ENCODE data around the gene FOXE3.

Gene FOXE3

DNA sequence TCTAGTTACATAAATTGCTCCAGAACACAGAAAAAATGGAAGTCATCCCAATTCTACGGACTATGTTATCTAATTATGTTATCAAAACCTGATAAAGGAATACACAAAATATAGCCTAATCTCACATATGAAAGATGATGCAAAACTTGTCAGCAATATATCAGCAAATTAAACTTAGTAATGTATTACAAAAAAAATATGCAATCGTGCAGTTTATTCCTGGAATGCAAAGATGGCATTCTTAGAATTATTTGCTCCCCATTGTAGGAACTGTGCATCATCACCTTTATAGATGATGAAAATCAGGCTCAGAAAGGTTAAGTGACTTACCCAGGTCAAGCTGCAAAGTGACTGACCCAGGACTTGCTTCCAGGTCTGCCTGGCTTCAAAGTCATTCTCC is 7.8 kb downstream of the FOXE3 start:
- no peak overlapping the region for H3K4me3 ChIP-seq (ENCODE audit: low read depth, low read length)
- DNase-seq (ENCODE audit: low read depth): no peak
- TF ChIP-seq, protein P1, sequence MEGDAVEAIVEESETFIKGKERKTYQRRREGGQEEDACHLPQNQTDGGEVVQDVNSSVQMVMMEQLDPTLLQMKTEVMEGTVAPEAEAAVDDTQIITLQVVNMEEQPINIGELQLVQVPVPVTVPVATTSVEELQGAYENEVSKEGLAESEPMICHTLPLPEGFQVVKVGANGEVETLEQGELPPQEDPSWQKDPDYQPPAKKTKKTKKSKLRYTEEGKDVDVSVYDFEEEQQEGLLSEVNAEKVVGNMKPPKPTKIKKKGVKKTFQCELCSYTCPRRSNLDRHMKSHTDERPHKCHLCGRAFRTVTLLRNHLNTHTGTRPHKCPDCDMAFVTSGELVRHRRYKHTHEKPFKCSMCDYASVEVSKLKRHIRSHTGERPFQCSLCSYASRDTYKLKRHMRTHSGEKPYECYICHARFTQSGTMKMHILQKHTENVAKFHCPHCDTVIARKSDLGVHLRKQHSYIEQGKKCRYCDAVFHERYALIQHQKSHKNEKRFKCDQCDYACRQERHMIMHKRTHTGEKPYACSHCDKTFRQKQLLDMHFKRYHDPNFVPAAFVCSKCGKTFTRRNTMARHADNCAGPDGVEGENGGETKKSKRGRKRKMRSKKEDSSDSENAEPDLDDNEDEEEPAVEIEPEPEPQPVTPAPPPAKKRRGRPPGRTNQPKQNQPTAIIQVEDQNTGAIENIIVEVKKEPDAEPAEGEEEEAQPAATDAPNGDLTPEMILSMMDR (conservative IDR thresholded peaks at IDR 0.05; ENCODE audit: low read depth, low read length): no peak

DNA sequence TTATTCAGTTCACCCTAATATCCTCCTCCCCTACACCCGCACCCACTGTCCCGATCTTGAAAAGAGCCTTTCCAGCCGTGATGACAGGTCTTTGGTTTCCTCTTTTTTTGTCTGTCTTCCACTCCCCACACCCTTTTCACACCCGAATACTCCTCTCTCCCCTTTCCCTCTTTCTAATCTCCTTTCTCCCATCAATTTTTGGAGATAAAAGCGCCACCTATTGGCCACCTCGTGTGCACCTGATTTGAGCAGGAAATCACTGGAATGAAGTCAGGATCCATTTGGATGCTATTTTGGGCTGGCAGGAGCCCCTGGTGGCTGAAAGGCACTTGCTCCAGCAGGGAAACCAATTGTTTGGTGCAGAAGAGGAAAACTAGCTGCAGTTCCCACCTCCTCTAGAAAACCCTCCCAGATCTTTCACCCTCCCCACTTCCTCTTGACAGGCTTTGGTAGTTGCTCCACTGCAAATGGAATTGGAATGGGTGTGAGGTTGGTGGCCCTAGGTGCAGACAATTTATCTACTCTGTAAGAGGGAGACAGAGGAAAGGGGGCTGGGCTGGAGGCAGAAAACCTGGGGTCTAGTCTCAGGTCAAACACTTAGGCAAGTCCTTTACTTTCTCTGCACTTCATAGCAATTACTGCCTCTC is 8.4 kb downstream of the FOXE3 start:
- TF ChIP-seq, protein P1 (conservative IDR thresholded peaks at IDR 0.05; ENCODE audit: low read depth, low read length): peak; percentile 79
- H3K4me3 ChIP-seq (ENCODE audit: low read depth, low read length): no peak overlapping the region
- DNase-seq (ENCODE audit: low read depth): peak; percentile 60

DNA sequence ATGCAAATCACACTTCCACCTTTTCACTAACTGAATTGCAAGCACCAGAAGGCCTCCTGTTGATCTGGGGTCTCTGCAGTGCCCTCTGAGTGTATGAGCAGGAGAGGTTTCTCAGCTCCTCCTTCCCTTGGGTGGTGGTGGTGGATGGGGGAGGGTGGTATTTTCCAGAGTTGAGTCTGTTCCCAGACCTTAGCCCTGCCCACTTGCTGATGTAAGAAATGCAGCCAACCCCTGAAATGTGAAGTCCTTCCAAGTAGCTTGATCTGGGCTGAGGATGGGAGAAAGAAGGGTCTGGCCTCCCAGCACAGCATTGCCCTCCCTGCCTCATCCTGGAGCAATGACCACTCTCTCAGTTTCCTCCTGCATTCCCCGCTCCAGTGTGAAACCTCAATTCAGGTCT is 15.4 kb downstream of the FOXE3 start:
- DNase-seq (ENCODE audit: low read depth): peak; percentile 96
- H3K4me3 ChIP-seq (ENCODE audit: low read depth, low read length): no peak overlapping the region
- TF ChIP-seq, protein P1 (conservative IDR thresholded peaks at IDR 0.05; ENCODE audit: low read depth, low read length): peak; percentile 6

DNA sequence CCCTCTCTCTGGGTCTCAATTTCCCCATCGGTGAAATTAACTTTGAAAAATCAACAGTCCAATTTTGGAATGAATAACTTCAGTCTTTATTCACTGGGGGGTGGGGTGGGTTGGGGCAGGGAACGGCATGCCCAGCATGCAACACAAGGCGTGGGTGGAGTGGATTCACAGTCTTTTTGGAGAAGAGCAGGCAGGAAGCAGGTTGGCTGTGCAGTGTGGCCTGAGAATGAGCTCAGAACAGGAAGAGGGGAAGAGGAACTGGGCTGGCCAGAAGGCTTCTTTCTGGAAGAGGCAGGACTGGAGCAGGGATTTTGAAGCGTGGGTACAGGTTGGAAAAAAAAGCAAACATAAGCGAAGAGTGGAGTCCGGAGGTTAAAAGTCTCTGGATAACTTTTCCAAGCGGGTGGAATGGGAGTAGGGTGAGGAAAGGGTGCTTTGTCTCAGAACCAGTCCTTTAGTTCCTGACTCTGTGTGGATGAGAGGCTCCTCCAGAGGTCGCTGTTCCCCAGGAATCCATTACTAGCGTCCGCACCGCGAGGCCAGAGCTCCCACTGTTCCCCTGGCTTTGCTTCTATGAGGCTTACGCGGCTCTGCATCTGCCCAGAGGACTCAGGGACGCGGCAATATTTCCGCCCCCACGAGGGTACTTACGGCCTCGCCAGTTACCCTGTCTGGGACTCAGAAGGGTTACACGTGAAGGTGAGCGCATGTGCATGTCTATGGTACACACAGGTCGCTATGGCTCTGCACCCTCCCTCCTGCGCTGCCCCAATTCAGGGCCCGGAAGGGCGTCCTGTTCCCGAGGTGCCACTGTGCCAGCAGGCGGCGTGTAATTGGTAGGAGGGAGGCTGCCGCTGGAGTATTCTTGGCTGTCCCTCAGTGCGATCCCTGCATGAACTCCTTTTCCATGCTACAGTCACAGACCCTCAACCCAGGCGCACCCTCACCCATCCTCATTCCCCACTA is 16.3 kb downstream of the FOXE3 start:
- TF ChIP-seq, protein P1 (conservative IDR thresholded peaks at IDR 0.05; ENCODE audit: low read depth, low read length): peak; percentile 91
- peak overlapping the region; percentile 54 for H3K4me3 ChIP-seq (ENCODE audit: low read depth, low read length)
- peak; percentile 94 for DNase-seq (ENCODE audit: low read depth)

DNA sequence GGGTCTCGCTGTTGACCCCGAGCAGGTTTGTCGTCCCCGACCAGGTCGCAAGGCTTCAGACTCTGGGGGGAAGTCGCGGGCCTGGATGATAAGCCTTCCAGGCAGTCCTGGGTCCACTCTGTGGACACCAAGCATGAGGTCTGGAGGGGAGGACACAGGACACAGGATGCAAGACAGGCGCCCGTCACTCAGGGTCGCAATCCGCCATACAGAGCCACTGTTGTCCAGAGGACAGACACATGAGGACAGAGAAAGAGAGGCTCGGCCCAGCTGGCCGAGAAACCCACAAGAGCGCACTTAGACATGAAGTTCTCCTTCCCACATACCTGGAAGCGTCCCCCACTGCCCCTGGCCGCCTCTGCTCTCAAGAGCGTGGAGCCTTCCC is 16.9 kb downstream of the FOXE3 start:
- TF ChIP-seq, protein P1 (conservative IDR thresholded peaks at IDR 0.05; ENCODE audit: low read depth, low read length): no peak
- DNase-seq (ENCODE audit: low read depth): no peak
- peak overlapping the region; percentile 54 for H3K4me3 ChIP-seq (ENCODE audit: low read depth, low read length)

DNA sequence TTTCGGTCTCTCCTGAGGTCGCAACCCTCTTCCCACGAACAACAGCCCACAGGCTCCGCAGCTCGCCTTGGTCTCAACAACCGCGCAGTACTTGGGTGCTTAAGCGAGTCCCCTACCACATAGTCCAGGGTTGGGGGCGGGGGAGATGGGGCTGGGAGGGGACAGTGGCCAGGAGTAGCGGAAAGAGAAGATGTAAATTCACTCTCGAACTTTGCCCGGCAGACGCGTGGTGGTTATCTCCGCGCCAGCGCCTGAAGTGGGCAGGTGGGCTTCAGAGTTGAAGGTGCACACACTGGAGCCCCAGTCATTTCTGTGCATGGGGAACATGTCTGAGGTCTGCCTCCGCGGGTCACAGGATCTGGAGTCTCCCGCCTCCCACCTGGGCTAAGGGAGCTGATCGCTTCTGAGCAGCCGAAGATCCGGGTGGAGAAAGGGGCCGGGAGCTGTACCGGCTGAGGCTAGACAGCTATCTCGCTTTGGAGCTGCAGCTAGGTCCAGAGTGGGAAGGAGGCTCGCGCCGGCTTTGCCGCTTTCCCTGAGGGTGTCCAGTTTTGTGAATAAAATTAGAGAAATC is 17.5 kb downstream of the FOXE3 start:
- DNase-seq (ENCODE audit: low read depth): no peak
- H3K4me3 ChIP-seq (ENCODE audit: low read depth, low read length): peak overlapping the region; percentile 54
- TF ChIP-seq, protein P1 (conservative IDR thresholded peaks at IDR 0.05; ENCODE audit: low read depth, low read length): no peak

Data from choroid plexus epithelial cell (primary cell).